Measurements from ENCODE around the gene FOCAD.

- TF ChIP-seq EZH2 (IDR thresholded peaks at IDR 0.05; ENCODE audit: low read length, missing control alignments) (no peak), CTCF (conservative IDR thresholded peaks at IDR 0.05 in 1 of 2, IDR thresholded peaks at IDR 0.05 in 1 of 2; ENCODE audit: low read depth in 1 of 2, low read length in 2 of 2) (no peak)
These were observed 164.4 kb downstream of the FOCAD start for GRCh38 chr9:20848490-20848889.

Measured in fibroblast of lung (primary cell).